Activated CD4-positive, alpha-beta T cell treated with anti-CD3 and anti-CD28 coated beads, Interleukin-2, amount 50 U/mL, for 48 hours (primary cell): ENCODE measurements around the gene PTGDR.

Experiments used
- DNase-seq, 2 experiments: peaks; one replicate each; pipeline ENCODE4 v3.0.0-alpha.2; 2020

PTGDR gene, protein sequence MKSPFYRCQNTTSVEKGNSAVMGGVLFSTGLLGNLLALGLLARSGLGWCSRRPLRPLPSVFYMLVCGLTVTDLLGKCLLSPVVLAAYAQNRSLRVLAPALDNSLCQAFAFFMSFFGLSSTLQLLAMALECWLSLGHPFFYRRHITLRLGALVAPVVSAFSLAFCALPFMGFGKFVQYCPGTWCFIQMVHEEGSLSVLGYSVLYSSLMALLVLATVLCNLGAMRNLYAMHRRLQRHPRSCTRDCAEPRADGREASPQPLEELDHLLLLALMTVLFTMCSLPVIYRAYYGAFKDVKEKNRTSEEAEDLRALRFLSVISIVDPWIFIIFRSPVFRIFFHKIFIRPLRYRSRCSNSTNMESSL

DNA sequence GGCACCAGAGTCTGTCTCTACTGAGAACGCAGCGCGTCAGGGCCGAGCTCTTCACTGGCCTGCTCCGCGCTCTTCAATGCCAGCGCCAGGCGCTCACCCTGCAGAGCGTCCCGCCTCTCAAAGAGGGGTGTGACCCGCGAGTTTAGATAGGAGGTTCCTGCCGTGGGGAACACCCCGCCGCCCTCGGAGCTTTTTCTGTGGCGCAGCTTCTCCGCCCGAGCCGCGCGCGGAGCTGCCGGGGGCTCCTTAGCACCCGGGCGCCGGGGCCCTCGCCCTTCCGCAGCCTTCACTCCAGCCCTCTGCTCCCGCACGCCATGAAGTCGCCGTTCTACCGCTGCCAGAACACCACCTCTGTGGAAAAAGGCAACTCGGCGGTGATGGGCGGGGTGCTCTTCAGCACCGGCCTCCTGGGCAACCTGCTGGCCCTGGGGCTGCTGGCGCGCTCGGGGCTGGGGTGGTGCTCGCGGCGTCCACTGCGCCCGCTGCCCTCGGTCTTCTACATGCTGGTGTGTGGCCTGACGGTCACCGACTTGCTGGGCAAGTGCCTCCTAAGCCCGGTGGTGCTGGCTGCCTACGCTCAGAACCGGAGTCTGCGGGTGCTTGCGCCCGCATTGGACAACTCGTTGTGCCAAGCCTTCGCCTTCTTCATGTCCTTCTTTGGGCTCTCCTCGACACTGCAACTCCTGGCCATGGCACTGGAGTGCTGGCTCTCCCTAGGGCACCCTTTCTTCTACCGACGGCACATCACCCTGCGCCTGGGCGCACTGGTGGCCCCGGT is at the start of gene PTGDR:
Gene PTGDR (plus strand): TSS at position 198 of the 778 bp plus-strand sequence. CDS start 117 bp downstream, at position 315.
- DNase-seq = peak; percentile 33 to 46

DNA sequence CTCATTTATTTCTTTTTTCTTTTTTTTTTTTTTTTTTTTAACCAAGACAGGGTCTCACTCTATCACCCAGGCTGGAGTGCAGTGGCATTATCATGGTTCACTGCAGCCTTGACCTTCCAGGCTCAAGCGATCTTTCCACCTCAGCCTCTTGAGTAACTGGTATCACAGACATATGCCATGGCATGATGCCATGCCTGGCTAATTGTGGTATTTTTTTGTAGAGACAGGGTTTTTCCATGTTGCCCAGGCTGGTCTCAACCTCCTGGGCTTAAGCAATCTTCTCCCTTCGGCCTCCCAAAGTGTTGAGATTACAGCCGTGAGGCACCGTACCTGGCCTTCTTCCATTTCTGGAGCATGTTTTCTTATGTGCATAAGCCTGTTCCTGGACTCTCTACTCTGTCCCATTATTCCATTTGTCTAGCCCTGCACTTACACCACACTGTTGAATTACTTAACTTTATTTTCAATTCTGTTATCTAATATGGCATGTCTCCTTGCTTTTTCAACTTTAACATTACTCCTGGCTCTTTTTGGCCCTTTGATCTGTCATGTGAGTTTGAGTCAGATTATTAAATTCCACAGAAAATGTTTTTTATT is 47.9 kb upstream of the PTGDR start:
- DNase-seq = no peak

DNA sequence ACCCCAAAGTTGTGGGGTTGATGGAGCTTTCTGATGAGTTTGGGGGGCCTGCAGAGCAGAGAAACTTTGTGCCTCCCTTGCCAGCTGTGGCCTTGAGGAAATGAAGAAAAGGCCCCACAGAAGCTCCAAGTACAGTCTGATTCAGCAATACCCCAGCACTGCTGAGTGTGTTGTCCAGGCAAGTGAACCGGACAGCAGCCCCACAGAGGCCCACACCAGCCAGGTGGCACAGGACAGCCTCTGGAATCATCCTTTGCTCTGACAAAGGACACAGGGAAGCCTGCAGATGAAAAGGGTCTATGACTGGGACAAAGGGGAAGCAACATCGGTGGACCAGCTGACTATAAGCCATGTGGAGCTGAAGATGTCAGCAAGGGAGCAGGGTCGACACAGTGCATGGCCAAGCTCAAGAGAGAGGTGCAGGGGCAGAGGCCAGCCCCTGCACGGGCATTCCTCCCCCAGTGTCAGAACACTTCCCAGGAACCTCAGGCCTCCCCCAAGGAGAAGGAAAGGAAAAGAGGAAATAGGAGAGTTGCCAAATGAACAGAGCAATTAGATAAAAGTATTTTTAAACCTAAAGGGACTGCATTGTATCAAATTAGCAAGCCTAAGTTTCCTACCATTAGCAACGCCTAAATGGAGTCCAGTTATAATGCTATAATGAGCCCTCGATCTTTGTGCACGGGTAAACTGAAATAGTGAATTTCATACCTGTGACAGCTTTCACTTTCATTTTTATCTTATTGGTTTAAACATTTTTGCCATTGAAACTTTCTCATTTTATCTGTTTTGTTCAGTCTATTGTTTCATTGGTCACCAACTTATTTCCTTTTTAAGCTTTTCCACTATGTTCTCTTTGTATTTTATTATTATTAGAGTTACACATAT is 46.3 kb upstream of the PTGDR start:
- no peak for DNase-seq

DNA sequence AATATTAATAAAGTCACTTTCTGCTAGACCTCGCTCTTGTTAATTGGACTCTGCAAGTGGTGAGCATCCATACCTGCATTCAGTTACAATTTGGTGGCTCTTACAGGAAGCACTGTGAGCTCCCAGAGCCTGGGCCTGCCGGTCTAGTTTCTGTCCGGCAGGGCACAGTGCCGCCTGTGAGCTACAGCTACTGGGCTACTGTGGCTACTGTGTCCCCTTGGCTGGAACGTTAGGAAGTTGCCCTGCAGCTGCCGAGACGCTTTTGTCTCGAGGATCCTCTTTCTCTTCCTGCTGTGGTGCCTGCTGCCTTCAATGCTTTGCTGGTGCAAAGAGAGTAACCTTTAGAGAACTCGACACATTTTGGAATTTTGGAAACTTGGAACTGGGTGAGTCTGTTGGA is 44.6 kb upstream of the PTGDR start:
- DNase-seq = no peak

DNA sequence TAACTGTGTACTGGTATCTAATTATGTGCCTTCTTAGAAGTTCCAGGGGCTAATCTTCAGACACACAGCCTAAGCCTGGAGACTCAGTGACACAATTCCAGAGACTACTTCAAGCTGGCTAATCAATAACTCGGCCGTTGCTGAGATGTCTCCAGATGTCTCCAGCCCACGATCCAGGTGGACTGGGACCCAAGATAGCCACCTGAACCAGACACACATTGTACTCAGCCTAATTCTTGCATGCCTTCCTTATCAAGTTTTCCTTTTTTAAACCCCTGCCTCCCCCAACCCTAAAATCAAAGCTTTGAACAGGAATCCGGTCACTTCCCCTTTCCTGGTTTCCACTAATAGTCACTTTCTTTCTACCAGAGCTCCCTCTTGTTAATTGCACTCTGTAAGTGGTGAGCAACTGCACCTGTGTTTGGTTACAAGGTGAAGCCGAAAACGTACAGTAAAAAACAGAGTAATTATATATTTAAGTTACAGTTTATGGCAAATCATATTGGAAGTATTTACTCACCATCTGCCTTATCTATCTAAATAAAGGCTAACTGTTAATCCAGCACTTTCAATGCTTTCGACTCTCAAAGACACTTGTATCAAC is 39.8 kb upstream of the PTGDR start:
- DNase-seq = no peak

DNA sequence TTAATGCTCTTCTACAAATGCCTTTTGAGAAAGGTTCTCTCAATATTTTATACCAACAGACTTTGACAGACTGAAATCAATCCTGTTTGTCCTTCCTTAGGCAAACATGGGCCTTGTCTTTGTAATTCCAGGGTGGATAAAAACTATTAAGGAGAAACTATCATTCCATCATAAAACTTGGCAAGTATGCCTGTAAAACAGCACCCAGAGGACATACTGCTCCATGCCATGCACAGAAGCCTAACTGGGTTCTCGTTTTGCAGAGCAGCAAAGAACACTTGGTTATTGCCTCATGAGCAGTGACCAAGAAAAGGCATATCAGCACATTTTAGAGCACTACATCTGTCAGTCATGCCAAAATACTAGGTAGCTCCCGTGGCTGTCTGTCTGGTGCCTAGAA is 33.8 kb upstream of the PTGDR start:
- DNase-seq = no peak

DNA sequence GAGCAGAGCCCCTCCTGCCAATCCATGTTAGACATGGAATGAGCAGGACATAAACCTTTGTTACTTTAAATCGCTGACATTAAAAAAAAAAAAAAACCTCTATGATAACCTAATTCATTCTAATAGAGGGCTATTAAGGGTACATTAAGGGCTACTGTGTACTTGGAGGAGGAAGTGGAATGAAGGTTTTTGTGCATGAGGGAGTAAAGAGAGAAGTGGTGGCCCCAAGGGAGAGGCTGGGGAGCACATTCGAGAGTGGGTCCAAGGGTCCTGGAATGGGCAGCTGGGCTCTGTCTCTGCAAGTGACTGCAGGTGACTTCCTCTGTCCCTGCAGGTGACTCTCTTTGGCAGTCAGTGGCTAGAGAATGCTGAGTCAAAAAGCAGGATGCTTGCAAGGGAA is 32.1 kb upstream of the PTGDR start:
- no peak for DNase-seq

DNA sequence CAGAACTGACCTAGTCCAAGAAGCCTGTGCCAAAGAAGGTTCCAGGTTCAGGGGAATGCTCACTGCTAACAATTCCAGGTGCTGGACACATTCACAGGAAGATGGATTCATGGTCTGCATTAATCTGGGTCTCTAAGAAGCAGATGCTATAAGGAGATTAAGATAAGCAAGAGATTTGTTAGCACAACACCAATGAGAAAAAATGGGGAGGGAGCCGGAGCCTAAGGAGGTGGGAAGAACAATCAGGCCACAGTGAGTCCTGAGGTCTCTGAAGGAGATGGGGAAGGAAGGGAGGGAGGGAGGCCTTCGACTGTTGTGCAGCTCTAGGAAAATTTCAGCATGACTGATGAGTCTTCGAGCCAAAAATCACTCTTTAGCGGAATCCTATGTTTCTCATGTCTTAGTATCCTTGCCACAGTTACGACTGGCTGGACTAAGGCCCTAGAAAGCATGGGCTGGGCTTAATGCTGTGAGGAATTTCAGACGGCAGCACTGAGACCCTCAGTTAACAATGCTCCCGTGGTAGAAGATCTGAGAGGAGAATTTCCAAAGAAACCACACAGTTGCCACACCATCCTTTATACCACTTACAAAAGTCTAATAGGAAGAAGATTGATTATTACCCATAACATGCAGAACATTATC is 31.5 kb upstream of the PTGDR start:
- no peak for DNase-seq

DNA sequence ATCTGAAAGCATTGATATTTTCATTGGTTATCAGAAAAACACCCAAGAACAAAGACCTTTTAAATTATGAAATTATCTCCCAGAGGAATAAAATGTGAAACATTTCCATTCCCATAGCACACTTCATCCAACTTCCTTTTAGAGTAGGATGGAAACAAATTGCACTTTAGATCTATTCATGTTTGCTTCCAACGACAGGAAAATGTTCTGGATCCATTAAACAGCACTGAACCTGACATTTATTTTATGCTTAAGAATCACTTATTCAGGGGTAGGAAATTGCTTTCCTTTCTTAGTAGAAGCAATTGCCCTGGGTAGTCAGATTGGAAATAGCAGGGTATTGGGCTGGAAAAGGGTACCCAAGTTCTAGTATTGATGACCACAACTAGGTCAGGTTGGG is 28.8 kb upstream of the PTGDR start:
- DNase-seq = no peak

DNA sequence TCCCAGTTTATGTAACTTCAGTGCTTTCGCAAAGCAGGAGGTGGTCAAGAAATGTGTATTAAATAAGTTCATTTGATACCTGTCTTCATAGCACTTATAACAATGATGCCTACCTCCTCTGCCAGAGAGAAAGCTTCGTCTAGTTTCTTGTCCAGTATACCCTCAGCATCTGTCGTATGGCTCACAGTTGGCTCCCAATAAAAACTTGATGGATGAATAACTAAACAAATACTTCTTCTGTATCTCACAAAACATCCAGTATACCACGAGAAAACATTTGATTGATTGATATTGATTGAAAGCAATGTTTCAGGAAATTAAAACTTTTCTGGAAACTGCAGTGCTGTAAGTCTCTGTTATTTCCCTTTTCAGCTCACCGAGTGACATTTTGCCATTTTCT is 26.9 kb upstream of the PTGDR start:
- DNase-seq = no peak

DNA sequence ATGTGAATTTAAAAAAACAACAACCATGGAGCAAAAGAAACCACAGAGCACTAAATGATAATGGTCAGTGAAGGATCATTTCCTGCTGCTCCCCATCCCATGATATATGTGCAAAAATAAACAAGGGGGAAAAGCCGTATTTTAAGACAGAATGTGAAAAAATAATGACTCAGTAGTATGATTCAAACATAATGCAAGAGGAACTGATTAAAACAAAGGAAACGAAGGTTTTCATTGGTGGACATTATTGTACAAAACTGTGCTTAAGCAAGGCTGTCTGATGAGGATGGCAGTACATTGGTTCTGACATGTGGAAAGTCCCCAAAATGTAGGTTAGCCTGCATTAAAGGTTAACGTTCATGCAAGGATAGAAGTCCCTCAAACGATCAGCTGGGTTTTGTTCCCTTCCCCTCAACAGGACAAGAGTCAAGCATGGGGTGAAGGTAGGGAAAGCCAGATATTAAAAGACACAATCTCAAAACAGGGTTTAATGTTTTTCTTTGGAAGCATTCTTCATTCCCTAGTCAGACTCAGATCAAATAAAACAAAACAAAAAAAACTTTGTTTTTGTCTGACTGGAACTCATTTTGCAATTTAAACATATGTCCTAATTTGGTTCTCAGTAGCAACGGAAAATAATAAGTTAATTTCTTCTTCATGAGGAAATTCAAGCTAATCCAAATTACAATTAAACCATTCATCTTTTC is 26.3 kb upstream of the PTGDR start:
- DNase-seq = no peak

DNA sequence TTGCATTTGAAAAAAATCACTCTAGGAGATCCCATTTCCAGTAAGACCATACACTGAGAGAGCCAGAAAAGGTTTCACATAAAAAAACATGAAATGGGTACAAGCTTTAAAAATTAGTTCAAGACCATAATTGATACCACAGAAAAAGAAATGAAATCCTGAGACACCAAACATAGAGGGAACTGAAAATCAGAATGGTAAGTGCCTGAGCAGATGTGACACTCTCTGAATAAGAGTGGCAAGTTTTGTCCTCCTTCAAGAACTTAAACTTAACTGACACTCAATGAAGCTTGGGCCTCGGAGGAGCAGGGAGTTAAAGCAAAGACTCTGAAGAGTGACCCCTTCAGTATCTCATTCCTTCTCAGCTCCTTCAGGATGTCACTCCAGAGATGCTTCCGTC is 23.2 kb upstream of the PTGDR start:
- no peak for DNase-seq

DNA sequence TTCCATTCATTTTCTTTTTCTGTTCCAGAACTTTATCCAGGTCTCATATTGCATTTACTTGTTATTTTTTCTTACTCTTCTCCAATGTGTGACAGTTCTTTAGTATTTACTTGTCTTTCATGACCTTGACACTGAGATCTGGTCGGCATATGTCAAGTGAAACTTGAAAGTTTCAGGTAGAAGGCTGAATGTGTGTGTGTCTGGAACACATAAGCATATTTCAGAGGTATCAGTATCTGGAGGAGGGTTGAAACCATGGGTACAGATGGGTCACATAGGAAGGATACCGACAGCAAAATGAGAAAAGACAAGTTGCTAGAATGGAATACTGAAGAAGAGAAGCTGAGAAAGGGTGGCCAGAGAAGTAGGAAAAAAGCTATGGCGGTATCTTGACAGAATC is 22.5 kb upstream of the PTGDR start:
- DNase-seq = no peak

DNA sequence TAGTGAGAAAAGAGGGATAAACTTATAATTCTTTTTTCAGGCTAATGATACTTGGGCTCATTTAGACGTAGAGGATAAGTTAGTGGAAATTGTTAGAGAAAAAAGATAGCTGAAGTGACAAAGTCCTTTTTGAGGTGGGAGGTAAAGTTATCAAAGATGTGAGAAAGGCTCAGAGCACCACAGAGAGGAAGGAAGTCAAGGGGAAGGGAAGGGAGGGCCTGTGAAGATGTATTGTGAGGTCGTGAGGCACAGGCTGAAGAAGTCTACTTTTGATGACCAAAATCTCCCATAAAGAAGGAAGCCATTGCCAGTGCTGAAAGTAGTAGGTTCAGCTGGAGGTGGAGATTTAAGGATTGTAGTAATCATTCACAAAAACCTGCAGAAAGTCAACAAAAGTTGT is 19.4 kb upstream of the PTGDR start:
- no peak for DNase-seq

DNA sequence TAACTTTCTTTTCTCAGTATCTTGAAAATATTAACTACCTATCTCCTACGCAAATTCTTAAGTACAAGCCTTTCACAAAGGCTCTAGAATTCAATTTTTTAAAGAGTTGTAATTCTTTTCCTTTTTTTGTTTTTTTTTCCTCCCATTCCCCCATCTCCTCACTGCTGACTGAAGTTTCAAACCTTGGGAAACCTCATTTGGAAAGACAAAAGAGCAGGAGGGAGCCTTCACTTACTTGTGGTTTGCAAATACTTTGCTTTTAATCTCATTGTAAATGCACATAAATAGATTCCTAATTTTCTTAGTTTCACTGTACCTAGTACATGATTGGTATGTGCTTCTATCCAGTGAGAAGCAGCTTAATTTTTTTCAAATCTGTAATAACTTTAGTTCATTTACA is 15.8 kb upstream of the PTGDR start:
- DNase-seq = no peak

DNA sequence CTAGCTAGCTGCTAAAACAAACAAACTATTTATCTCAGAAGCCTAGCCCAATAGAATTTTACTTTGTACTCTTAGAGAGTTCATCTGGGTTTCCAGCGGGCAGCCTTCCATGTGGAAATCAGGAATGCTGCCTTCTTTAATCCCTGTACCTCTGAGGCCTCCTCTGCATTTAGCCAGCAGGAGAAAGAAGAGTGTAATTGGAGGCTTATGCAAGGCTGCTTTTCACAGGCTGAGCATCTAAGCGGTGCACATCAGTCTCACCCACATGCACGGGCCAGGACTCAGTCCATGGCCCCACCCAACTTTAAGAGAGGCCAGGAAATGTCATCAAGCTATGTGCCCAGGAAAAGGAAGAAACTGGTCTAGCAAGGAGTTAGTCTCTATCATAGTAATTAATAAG is 14.0 kb upstream of the PTGDR start:
- DNase-seq = no peak

DNA sequence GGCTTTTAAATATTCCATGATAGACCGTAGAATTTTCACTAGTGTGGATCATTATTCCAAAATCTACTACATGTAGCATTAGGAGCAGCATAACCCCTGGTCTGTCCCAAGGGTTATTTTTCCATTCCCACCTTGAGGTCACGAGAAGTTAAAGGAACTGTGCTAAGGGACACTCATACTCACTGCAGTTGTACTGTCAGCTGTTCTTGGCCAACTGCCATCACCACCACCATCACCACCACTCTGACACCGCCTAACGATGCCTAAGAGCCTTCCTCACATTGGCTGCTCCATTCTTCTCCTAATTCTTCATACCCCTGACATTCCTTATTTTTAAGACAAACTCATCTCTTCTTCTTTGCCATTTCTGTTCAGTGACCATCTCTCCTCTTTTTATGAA is 13.4 kb upstream of the PTGDR start:
- no peak for DNase-seq

DNA sequence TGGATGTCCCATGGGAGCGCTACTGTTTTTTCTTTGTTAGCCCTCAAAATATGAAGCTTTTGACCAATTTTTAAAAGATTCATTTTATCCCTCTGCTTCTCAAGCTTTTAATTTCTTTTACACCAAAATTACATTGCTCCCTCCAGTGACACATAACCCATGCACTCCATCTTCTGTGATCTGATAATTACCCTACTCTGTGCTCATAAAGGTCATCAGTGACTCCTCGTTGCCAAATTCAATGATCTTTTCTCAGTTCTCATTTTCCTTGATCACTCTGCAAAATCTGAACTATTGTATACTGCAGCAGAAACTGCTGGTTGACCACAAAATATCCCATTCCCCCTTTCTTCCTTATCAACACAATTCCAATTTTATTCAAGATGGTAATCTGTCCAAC is 8.7 kb upstream of the PTGDR start:
- no peak for DNase-seq

DNA sequence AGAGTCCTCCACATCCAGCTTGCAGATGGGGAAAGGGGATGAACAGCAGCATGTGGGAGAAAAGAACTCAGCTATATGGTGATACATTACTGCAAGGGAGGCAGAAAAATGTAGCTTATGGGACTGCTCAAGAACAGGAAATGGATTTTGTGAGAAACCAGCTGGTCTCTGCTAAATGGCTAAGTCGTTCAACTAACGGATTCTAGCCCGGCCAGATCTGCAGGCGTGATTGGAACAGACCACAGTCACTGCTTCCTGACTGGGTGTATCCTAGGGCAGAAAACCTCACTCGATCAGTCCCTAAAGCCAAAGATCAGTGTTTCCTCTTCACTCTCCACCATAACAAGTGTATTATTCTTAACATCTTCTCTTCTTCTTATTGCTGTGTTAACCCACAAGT is 8.1 kb upstream of the PTGDR start:
- no peak for DNase-seq

DNA sequence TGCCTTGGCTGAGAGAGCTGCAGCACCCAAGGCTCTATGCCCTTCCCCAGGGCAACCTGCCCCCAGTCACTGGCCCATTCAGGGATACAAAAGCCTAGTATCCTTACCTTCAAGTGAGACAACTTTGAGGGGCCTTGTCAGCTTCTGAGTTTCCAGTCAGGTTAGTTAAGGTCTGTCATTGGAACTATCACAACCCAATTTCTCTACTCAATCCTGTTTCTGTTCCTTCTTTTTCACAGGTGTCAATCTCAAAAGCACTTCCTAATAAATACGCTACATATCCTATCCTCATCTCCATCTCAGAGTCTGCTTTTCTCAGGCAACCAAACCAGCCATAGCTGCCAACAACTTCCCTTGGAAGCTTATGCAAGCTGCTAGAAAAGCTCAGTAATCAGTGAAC is 4.9 kb upstream of the PTGDR start:
- DNase-seq = no peak

DNA sequence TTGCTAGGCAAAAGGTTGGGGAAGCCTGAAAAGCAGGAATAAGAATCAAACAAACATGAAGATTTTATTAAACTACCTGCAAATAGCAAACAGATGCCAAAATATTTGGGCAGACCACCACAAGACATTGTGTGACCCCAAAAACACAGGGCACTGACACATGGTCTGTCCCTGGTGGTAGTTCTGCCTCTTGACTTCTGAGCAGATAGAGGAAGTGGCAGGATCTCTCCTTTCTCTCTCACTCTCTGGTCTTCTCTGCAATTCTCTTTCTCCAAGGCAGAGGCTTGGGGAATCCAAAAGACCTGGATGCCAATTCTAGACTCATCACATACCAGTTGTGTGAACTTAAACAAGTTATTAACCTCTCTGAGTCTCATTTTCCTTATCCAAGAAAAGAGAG is 4.3 kb upstream of the PTGDR start:
- no peak for DNase-seq

DNA sequence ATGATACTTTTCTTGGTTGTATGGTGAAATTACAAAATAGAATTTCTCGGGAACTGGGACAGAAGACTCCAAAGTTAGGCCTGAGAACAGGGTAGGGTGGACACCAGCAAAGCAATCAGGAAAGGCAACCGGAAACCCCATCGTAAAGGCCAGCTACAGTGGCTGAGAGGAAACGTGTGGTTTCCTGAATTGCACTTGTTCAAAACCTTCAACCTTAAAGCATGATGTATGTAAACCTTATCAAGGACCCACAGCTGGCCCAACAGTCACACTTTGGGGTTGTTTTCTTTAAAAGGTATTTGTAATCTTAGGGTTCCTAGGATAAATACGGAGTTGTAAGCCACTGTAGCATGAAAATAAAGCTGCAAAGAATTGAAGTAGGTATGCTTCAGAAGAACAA is 2.2 kb upstream of the PTGDR start:
- no peak for DNase-seq
